ENCODE measurements around the gene GPR18. TPM values are rescaled to one million over a fixed set of nuclear protein-coding genes. Genes with fewer than 3 reads are reported as not detected.

GPR18 gene
- total and polyA plus RNA-seq, 9 of the 15 experiments (the other 6 are each of a cell fraction or from before 2014, with no cell fraction given): 0.75 TPM; not detected in 8

- ChIA-PET CTCF (ENCODE audit: low intra/inter-chr PET ratio) (no interaction called here), POLR2A (interaction anchor here (1.6 kb wide), 1 partner anchor 8 kb away, joined by 5 read pairs; no protein-coding TSS in a partner anchor)
- peaks cover 4 to 17% of the 10 kb centered on the region in 2 experiments; a peak in 3 of 5 replicates for H3K4me1 ChIP-seq (replicated peaks in 1 of 2; ENCODE audit: control insufficient read depth in 2 of 2, insufficient read depth in 2 of 2, low read length in 2 of 2)
- WGBS (ENCODE audit: insufficient coverage, low coverage, missing lambda C conversion rate): 94% methylated on average over 7 of the region's 7 CpGs
- H3K9me1 ChIP-seq (ENCODE audit: control insufficient read depth, insufficient read depth, low read length): no peaks in the 10 kb centered on the region
- no peak overlapping the region for H3K4me2 ChIP-seq (ENCODE audit: insufficient read depth, low read length)
- intact Hi-C loops (cut with micrococcal nuclease): loop anchor here (10.0 kb wide), 2 partner anchors 418 to 588 kb away; no protein-coding TSS in a partner anchor
- H3K79me2 ChIP-seq (ENCODE audit: control insufficient read depth, insufficient read depth, low read length): peaks cover 9% of the 10 kb centered on the region; the same call in 1 of the 3 replicates
- H4K20me1 ChIP-seq (replicated peaks; ENCODE audit: control insufficient read depth, insufficient read depth, low read length): no peaks in the 10 kb centered on the region
- H3K4me3 ChIP-seq: no peak overlapping the region
- DNase-seq (ENCODE audit: extremely low read depth in 1 of 4, low spot score in 3 of 4) (no peak), ATAC-seq (no peak), FAIRE-seq (no peak)
- H3K27me3 ChIP-seq (ENCODE audit: control insufficient read depth in 2 of 2, insufficient read depth in 2 of 2, low read length in 2 of 2): no peaks in the 10 kb centered on the region
- H3K9ac ChIP-seq (ENCODE audit: insufficient read depth in 1 of 2, low read depth in 2 of 2, low read length in 2 of 2): no peak overlapping the region
- in situ Hi-C loops (cut with MboI): no loop called here
- BruUV-seq (replicated peaks): no TSS peak
- H3K9me3 ChIP-seq (replicated peaks; ENCODE audit: control insufficient read depth, insufficient read depth, low read depth, low read length): no peaks in the 10 kb centered on the region
- H2AFZ ChIP-seq (ENCODE audit: low read depth, low read length): no peak overlapping the region
- TF ChIP-seq SP1 (CRISPR knock-in tag; IDR thresholded peaks at IDR 0.05): no peak
- no peak for TF ChIP-seq ZNF57 (CRISPR knock-in tag; IDR thresholded peaks at IDR 0.05)
- TF ChIP-seq ZNF311 (CRISPR knock-in tag; IDR thresholded peaks at IDR 0.05): no peak
- TF ChIP-seq ID3 (CRISPR knock-in tag; IDR thresholded peaks at IDR 0.05): no peak
- TF ChIP-seq ID3 (tag; IDR thresholded peaks at IDR 0.05): no peak
- no peak for TF ChIP-seq EP300 (IDR thresholded peaks at IDR 0.05; ENCODE audit: low read length)
- TF ChIP-seq TAF7 (tag; IDR thresholded peaks at IDR 0.05): no peak
- no peak for TF ChIP-seq ZBTB17 (CRISPR knock-in tag; IDR thresholded peaks at IDR 0.05)
- no peak for TF ChIP-seq NRF1 (conservative IDR thresholded peaks at IDR 0.05 in 1 of 2, IDR thresholded peaks at IDR 0.05 in 1 of 2)
- TF ChIP-seq POLR3A (IDR thresholded peaks at IDR 0.05; ENCODE audit: borderline replicate concordance, extremely low read depth, insufficient read depth, insufficient read length): no peak
- TF ChIP-seq FUS (optimal IDR thresholded peaks at IDR 0.05; ENCODE audit: low read depth, low read length): no peak
- TF ChIP-seq CTCFL (IDR thresholded peaks at IDR 0.05; ENCODE audit: borderline replicate concordance, insufficient read depth, low read depth, low read length, poor library complexity, severe bottlenecking): no peak
- no peak for TF ChIP-seq NR3C1 (CRISPR knock-in tag; IDR thresholded peaks at IDR 0.05)
- H3K27ac ChIP-seq (ENCODE audit: extremely low read depth, low read depth, low read length): no peak overlapping the region
- peaks cover 33% of the 10 kb centered on the region; the same call in 2 of the 3 replicates for H3K36me3 ChIP-seq (ENCODE audit: control insufficient read depth, insufficient read depth, low read length)
Observed at GRCh38 chr13:99263126-99263785, 5.1 kb upstream of the GPR18 start.
